HFFc6 (cell line): ENCODE data around the gene GLI3. TPM values are rescaled to one million over a fixed set of nuclear protein-coding genes. Genes with fewer than 3 reads are reported as not detected.
A peak's percentile ranks its signal among the peaks of the same experiment; 100 is the strongest.

Source experiments
- DNase-seq: peaks from one replicate; pipeline ENCODE4 v3.0.0-alpha.2; 2018
- H3K27ac Mint-ChIP-seq: 2 replicates; pipeline ENCODE4 v1.8.0; 2020; ENCODE audit warnings: mild to moderate bottlenecking, mixed read lengths
- H3K27me3 Mint-ChIP-seq: 2 replicates; pipeline ENCODE4 v1.8.0; 2021; ENCODE audit warnings: mild to moderate bottlenecking, moderate library complexity, mixed read lengths; ENCODE audit not compliant: insufficient read depth
- H3K36me3 Mint-ChIP-seq: 2 replicates; pipeline ENCODE4 v1.8.0; 2021; ENCODE audit warnings: low read depth, mixed read lengths
- H3K4me1 Mint-ChIP-seq: 2 replicates; pipeline ENCODE4 v1.8.0; 2020; ENCODE audit warnings: low read depth, mixed read lengths
- H3K4me3 Mint-ChIP-seq: 2 replicates; pipeline ENCODE4 v1.8.0; 2020; ENCODE audit warnings: mild to moderate bottlenecking, moderate library complexity, mixed read lengths
- H3K9me3 Mint-ChIP-seq: 2 replicates; pipeline ENCODE4 v1.8.0; 2020; ENCODE audit warnings: mild to moderate bottlenecking, mixed read lengths
- CTCF ChIP-seq: fragments of 200-600 bp; sonication (generic); IDR thresholded peaks from 2 replicates; pipeline ENCODE4 v1.5.0; 2021; ENCODE audit warnings: antibody characterized with exemption, mild to moderate bottlenecking
- total RNA-seq, 6 experiments: library from RNA; stranded (reverse); fragmentation: NEBNext Ultra II Directional; extraction: Animal tissue kit (Norgen Biotek cat#: 25700); gene quantifications; 2 replicates in 1 of 6; 3 replicates in 5 of 6; pipeline ENCODE4 v1.2.3, GENCODE V29; 2021

GLI3 gene
- total RNA-seq, 6 experiments from 2014 or later = 12.5 to 23.0 (median 21.7) TPM

GRCh38 chr7:42208572-42208971 is 28.4 kb downstream of the GLI3 start:
- no peak for TF ChIP-seq CTCF
- Mint-ChIP-seq H3K9me3 (no peaks in the 10 kb centered on the region), H3K36me3 (peaks cover 24% of the 10 kb centered on the region), H3K27ac (no peak overlapping the region), H3K4me1 (peaks cover 17% of the 10 kb centered on the region; the same call in 1 of the 2 replicates), H3K4me3 (no peak overlapping the region), H3K27me3 (no peaks in the 10 kb centered on the region)
- peak; percentile 7 for DNase-seq

- H3K4me1 Mint-ChIP-seq = peaks cover 17% of the 10 kb centered on the region; the same call in 1 of the 2 replicates
- no peak overlapping the region for H3K4me3 Mint-ChIP-seq
- no peak for DNase-seq
- no peaks in the 10 kb centered on the region for H3K27me3 Mint-ChIP-seq
- no peaks in the 10 kb centered on the region for H3K9me3 Mint-ChIP-seq
- TF ChIP-seq CTCF = no peak
- peaks cover 14% of the 10 kb centered on the region for H3K36me3 Mint-ChIP-seq
- no peak overlapping the region for H3K27ac Mint-ChIP-seq
Measured at GRCh38 chr7:42207420-42207819, 29.6 kb downstream of the GLI3 start.

- Mint-ChIP-seq H3K4me3 (no peak overlapping the region), H3K27me3 (no peaks in the 10 kb centered on the region), H3K9me3 (no peaks in the 10 kb centered on the region), H3K36me3 (peaks cover 12% of the 10 kb centered on the region), H3K4me1 (peaks cover 13% of the 10 kb centered on the region), H3K27ac (no peak overlapping the region)
- TF ChIP-seq CTCF = no peak
- DNase-seq = no peak
Measured at GRCh38 chr7:42203336-42203735, 33.7 kb downstream of the GLI3 start.

GRCh38 chr7:42202601-42203000 is 34.4 kb downstream of the GLI3 start:
- no peaks in the 10 kb centered on the region for H3K9me3 Mint-ChIP-seq
- no peak overlapping the region for H3K27ac Mint-ChIP-seq
- no peak for DNase-seq
- H3K4me3 Mint-ChIP-seq = no peak overlapping the region
- H3K36me3 Mint-ChIP-seq = peaks cover 11% of the 10 kb centered on the region
- H3K27me3 Mint-ChIP-seq = no peaks in the 10 kb centered on the region; the same call in 1 of the 2 replicates
- H3K4me1 Mint-ChIP-seq = peaks cover 19% of the 10 kb centered on the region
- TF ChIP-seq CTCF = no peak

GRCh38 chr7:42198974-42199668 is 37.9 kb downstream of the GLI3 start:
- DNase-seq = peak; percentile 78
- Mint-ChIP-seq H3K27ac (peak overlapping the region; percentile 65), H3K36me3 (peaks cover 9% of the 10 kb centered on the region; the same call in 1 of the 2 replicates), H3K4me3 (peak overlapping the region; percentile 24; the same call in 1 of the 2 replicates), H3K27me3 (no peaks in the 10 kb centered on the region; the same call in 1 of the 2 replicates), H3K9me3 (no peaks in the 10 kb centered on the region), H3K4me1 (peaks cover 38% of the 10 kb centered on the region)
- no peak for TF ChIP-seq CTCF
